Hepatocyte (in vitro differentiated cells): Measurements from ENCODE around the gene SYNGR3. TPM values are rescaled to one million over a fixed set of nuclear protein-coding genes. Genes with fewer than 3 reads are reported as not detected.

Experiments used
- DNase-seq: peaks from one replicate; pipeline ENCODE4 v3.0.0-alpha.2; 2016; ENCODE audit warnings: low spot score
- H2AFZ ChIP-seq: fragments of 200-600 bp; sonication (generic); 2 replicates; pipeline ENCODE4 v1.6.0; 2016; ENCODE audit warnings: antibody characterized with exemption, mild to moderate bottlenecking
- H3K27ac ChIP-seq: fragments of 200-600 bp; sonication (generic); 2 replicates; pipeline ENCODE4 v1.5.1; 2016; ENCODE audit warnings: mild to moderate bottlenecking
- H3K27me3 ChIP-seq: fragments of 200-600 bp; sonication (generic); 2 replicates; pipeline ENCODE4 v1.6.1; 2016
- H3K36me3 ChIP-seq: fragments of 200-600 bp; sonication (generic); replicated peaks from 2 replicates; pipeline ENCODE4 v1.5.1; 2016; ENCODE audit warnings: low read depth; ENCODE audit not compliant: insufficient read depth
- H3K4me1 ChIP-seq: fragments of 200-600 bp; sonication (generic); 2 replicates; pipeline ENCODE4 v1.5.1; 2016; ENCODE audit warnings: mild to moderate bottlenecking, moderate library complexity; ENCODE audit not compliant: insufficient read depth
- H3K4me2 ChIP-seq: fragments of 200-600 bp; sonication (generic); 2 replicates; pipeline ENCODE4 v1.6.0; 2016
- H3K4me3 ChIP-seq: fragments of 200-600 bp; sonication (generic); 2 replicates; pipeline ENCODE4 v1.5.1; 2016; ENCODE audit warnings: mild to moderate bottlenecking
- H3K79me2 ChIP-seq: fragments of 200-600 bp; sonication (generic); 2 replicates; pipeline ENCODE4 v1.6.0; 2017; ENCODE audit warnings: mild to moderate bottlenecking
- H3K9me2 ChIP-seq: fragments of 200-600 bp; sonication (generic); replicated peaks from 2 replicates; pipeline ENCODE4 v1.6.0; 2017; ENCODE audit warnings: mild to moderate bottlenecking; ENCODE audit not compliant: insufficient read depth
- H3K9me3 ChIP-seq: fragments of 200-600 bp; sonication (generic); 2 replicates; pipeline ENCODE4 v1.5.1; 2016; ENCODE audit warnings: low read depth, mild to moderate bottlenecking
- H4K20me1 ChIP-seq: fragments of 200-600 bp; sonication (generic); 2 replicates; pipeline ENCODE4 v1.6.0; 2016; ENCODE audit warnings: mild to moderate bottlenecking; ENCODE audit not compliant: insufficient read depth, poor library complexity, severe bottlenecking
- CTCF ChIP-seq: fragments of 200-600 bp; sonication (generic); IDR thresholded peaks from 2 replicates; pipeline ENCODE4 v1.5.1; 2016; ENCODE audit warnings: antibody characterized with exemption, mild to moderate bottlenecking; ENCODE audit not compliant: poor library complexity
- EZH2 ChIP-seq: fragments of 200-600 bp; sonication (generic); IDR thresholded peaks from 2 replicates; pipeline ENCODE4 v1.6.1; 2016; ENCODE audit warnings: antibody characterized with exemption, mild to moderate bottlenecking, borderline replicate concordance
- EZH2phosphoT487 ChIP-seq: fragments of 200-600 bp; sonication (generic); IDR thresholded peaks from one replicate; pipeline ENCODE4 v1.6.1; 2018; ENCODE audit warnings: antibody characterized with exemption, mild to moderate bottlenecking, low read depth, moderate library complexity; ENCODE audit not compliant: unreplicated experiment, severe bottlenecking
- WGBS: methylation state at CpG from one replicate; pipeline ENCODE4 v1.1.6; 2016; ENCODE audit warnings: low lambda C conversion rate; ENCODE audit errors: missing lambda C conversion rate; 5-methylcytosine and 5-hydroxymethylcytosine counted together
- polyA plus RNA-seq: library from polyadenylated mRNA; unstranded; fragments of >200 nt; fragmentation: Nextera tagmentation; extraction: Ambion mirVana; gene quantifications from 2 replicates; pipeline ENCODE4 v1.2.1, GENCODE V29; 2016
- total RNA-seq: library from RNA; depleted of rRNA; stranded (reverse); fragments of >200 nt; gene quantifications from 2 replicates; pipeline ENCODE4 v1.2.3, GENCODE V29; 2014

SYNGR3 gene
- total and polyA plus RNA-seq, 2 experiments from 2014 or later, result 2.2 to 2.5 TPM

- WGBS, result 79% methylated on average over 36 of the region's 37 CpGs
- H4K20me1 ChIP-seq, result no peaks in the 10 kb centered on the region
- TF ChIP-seq EZH2 (no peak), EZH2phosphoT487 (no peak), CTCF (no peak)
- H3K79me2 ChIP-seq, result peaks cover 5% of the 10 kb centered on the region
- no peaks in the 10 kb centered on the region for H3K36me3 ChIP-seq
- H3K4me2 ChIP-seq, result peak overlapping the region; percentile 75
- peaks cover 16% of the 10 kb centered on the region for H3K4me1 ChIP-seq
- H3K4me3 ChIP-seq, result no peak overlapping the region
- peak overlapping the region; percentile 48 for H3K27ac ChIP-seq
- H3K9me2 ChIP-seq, result no peaks in the 10 kb centered on the region
- no peaks in the 10 kb centered on the region for H3K9me3 ChIP-seq
- H3K27me3 ChIP-seq, result peaks cover 39% of the 10 kb centered on the region
- no peak for DNase-seq
- no peak overlapping the region for H2AFZ ChIP-seq
Measured at GRCh38 chr16:1978476-1979120, 11.2 kb upstream of the SYNGR3 start.

GRCh38 chr16:1979271-1980029, 10.3 kb upstream of the SYNGR3 start:
- peak; percentile 90 for DNase-seq
- 16% methylated on average over 51 of the region's 70 CpGs for WGBS
- Histone ChIP-seq H3K27me3 (peaks cover 39% of the 10 kb centered on the region), H2AFZ (no peak overlapping the region), H3K79me2 (peaks cover under 1% of the 10 kb centered on the region), H3K27ac (peak overlapping the region; percentile 66), H3K9me3 (no peaks in the 10 kb centered on the region), H3K4me1 (peaks cover 16% of the 10 kb centered on the region), H3K9me2 (no peaks in the 10 kb centered on the region), H3K4me3 (no peak overlapping the region), H3K36me3 (no peaks in the 10 kb centered on the region), H4K20me1 (no peaks in the 10 kb centered on the region), H3K4me2 (peak overlapping the region; percentile 75)
- TF ChIP-seq EZH2phosphoT487 (no peak), EZH2 (no peak)

- no peak overlapping the region for H3K4me3 ChIP-seq
- DNase-seq, result no peak
Measured at GRCh38 chr16:1980030-1980769, 9.6 kb upstream of the SYNGR3 start.

More at GRCh38 chr16:1980030-1980769, 9.6 kb upstream of the SYNGR3 start:
- WGBS, result 24% methylated on average over 45 of the region's 53 CpGs
- Histone ChIP-seq H3K79me2 (peaks cover 8% of the 10 kb centered on the region), H3K9me3 (no peaks in the 10 kb centered on the region), H2AFZ (no peak overlapping the region), H3K4me1 (peaks cover 23% of the 10 kb centered on the region), H3K9me2 (no peaks in the 10 kb centered on the region), H4K20me1 (no peaks in the 10 kb centered on the region), H3K4me2 (peak overlapping the region; percentile 75), H3K36me3 (no peaks in the 10 kb centered on the region), H3K27ac (peak overlapping the region; percentile 66), H3K27me3 (peaks cover 39% of the 10 kb centered on the region)
- TF ChIP-seq CTCF, result no peak
- peak; percentile 22 for TF ChIP-seq EZH2
